ENCODE data around the gene ZSWIM1.

Gene ZSWIM1

GRCh38 chr20:45892828-45893500, 11.9 kb downstream of the ZSWIM1 start:
- DNase-seq, result no peak
- Histone ChIP-seq H3K4me3 (ENCODE audit: low read depth, low read length) (no peak overlapping the region), H3K36me3 (peaks cover 48% of the 10 kb centered on the region)

DNA sequence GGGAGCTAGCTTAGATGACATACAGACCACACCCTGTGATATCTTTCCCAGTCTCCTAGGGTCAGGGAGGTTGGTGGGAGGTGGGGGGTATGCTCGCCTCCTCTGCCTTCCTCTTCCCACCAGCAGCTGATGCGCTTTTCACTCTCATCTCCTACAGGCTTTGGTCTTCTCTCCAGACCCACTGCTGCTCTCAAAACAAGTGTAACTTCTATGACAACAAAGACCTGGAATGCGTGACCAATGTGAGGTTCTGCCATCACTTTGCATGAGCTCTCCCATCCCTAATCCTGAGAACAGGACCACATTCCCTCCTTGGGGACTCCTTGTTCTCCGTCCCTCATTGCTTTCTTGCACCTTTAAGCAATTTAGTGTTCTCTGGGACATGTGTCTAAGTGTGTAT, 12.8 kb downstream of the ZSWIM1 start:
- H3K4me3 ChIP-seq (ENCODE audit: low read depth, low read length), result no peak overlapping the region
- no peaks in the 10 kb centered on the region for H3K9me3 ChIP-seq (ENCODE audit: severe bottlenecking)
- DNase-seq, result no peak
- H3K27ac ChIP-seq, result no peak overlapping the region
- peaks cover 52% of the 10 kb centered on the region for H3K36me3 ChIP-seq
- no peaks in the 10 kb centered on the region for H3K27me3 ChIP-seq (ENCODE audit: insufficient read depth, low read depth, severe bottlenecking)
- TF ChIP-seq CTCF (IDR thresholded peaks at IDR 0.05; ENCODE audit: low read depth, low read length), result no peak

More at GRCh38 chr20:45892828-45893500, 11.9 kb downstream of the ZSWIM1 start:
- no peak overlapping the region for H3K27ac ChIP-seq
- no peak for TF ChIP-seq CTCF (IDR thresholded peaks at IDR 0.05; ENCODE audit: low read depth, low read length)
- no peaks in the 10 kb centered on the region for H3K9me3 ChIP-seq (ENCODE audit: severe bottlenecking)
- no peaks in the 10 kb centered on the region for H3K27me3 ChIP-seq (ENCODE audit: insufficient read depth, low read depth, severe bottlenecking)

DNA sequence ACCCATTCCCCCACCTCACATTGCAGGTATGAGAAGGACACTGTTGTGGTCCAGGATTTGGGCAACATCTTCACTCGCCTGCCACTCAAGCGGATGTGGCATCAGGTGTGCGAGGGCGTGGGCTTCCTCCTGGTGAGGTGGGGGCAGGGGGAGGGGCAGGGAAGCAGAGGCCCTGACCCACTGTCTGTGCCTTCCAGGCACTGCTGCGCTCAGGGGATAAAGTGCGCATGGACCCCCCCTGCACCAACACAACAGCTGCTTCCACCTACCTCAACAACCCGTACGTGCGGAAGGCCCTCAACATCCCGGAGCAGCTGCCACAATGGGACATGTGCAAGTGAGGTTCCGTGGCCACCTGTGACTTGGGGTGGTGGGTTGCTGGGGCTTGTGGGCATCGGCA, 13.8 kb downstream of the ZSWIM1 start:
- TF ChIP-seq CTCF (IDR thresholded peaks at IDR 0.05; ENCODE audit: low read depth, low read length), result no peak
- Histone ChIP-seq H3K9me3 (ENCODE audit: severe bottlenecking) (no peaks in the 10 kb centered on the region), H3K27me3 (ENCODE audit: insufficient read depth, low read depth, severe bottlenecking) (no peaks in the 10 kb centered on the region), H3K27ac (no peak overlapping the region), H3K36me3 (peaks cover 56% of the 10 kb centered on the region), H3K4me3 (ENCODE audit: low read depth, low read length) (no peak overlapping the region)
- no peak for DNase-seq

- H3K9me3 ChIP-seq (ENCODE audit: severe bottlenecking), result no peaks in the 10 kb centered on the region
- H3K27me3 ChIP-seq (ENCODE audit: insufficient read depth, low read depth, severe bottlenecking), result no peaks in the 10 kb centered on the region
- no peak for DNase-seq
- H3K27ac ChIP-seq, result no peak overlapping the region
- no peak overlapping the region for H3K4me3 ChIP-seq (ENCODE audit: low read depth, low read length)
- peaks cover 70% of the 10 kb centered on the region for H3K36me3 ChIP-seq
- TF ChIP-seq CTCF (IDR thresholded peaks at IDR 0.05; ENCODE audit: low read depth, low read length), result no peak
Observed at GRCh38 chr20:45896641-45897161, 15.7 kb downstream of the ZSWIM1 start.

DNA sequence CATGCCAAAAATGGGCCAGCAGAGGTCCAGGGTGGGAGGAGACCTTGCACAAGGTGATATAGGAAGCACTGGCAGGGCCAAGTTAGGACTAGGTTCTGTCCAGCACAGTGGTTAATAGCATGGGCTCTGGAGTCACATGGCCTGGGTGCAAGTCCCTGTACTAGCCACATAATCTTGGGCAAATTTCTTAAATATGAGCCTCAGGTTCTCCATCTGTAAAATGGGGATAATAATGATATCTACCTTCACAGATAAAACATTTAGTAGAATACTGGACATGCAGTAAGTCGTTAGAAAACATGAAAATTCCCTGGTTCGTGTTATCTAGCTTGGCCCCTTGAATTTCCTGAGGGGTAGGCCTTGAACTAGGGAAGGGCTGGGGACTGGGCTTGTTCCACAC, 16.3 kb downstream of the ZSWIM1 start:
- H3K27ac ChIP-seq, result no peak overlapping the region
- no peak for TF ChIP-seq CTCF (IDR thresholded peaks at IDR 0.05; ENCODE audit: low read depth, low read length)
- DNase-seq, result no peak
- peaks cover 70% of the 10 kb centered on the region for H3K36me3 ChIP-seq
- no peak overlapping the region for H3K4me3 ChIP-seq (ENCODE audit: low read depth, low read length)
- H3K27me3 ChIP-seq (ENCODE audit: insufficient read depth, low read depth, severe bottlenecking), result no peaks in the 10 kb centered on the region
- no peaks in the 10 kb centered on the region for H3K9me3 ChIP-seq (ENCODE audit: severe bottlenecking)

GRCh38 chr20:45897692-45898091, 16.7 kb downstream of the ZSWIM1 start:
- H3K27me3 ChIP-seq (ENCODE audit: insufficient read depth, low read depth, severe bottlenecking), result no peaks in the 10 kb centered on the region
- no peak for DNase-seq
- no peak overlapping the region for H3K27ac ChIP-seq
- H3K36me3 ChIP-seq, result peaks cover 66% of the 10 kb centered on the region
- no peak for TF ChIP-seq CTCF (IDR thresholded peaks at IDR 0.05; ENCODE audit: low read depth, low read length)
- no peak overlapping the region for H3K4me3 ChIP-seq (ENCODE audit: low read depth, low read length)
- no peaks in the 10 kb centered on the region for H3K9me3 ChIP-seq (ENCODE audit: severe bottlenecking)

All from WERI-Rb-1 (cell line).